Stomach (tissue), 4 donors: ENCODE results near the gene PCGF2.

ENCODE experiments used
- EP300 ChIP-seq: sonication (generic); formaldehyde crosslinking; IDR thresholded peaks from one replicate; pipeline ENCODE4 v1.6.1; 2017; ENCODE audit warnings: antibody characterized with exemption
- POLR2A ChIP-seq, 4 donors: fragments of 450-650 bp; IDR thresholded peaks; one replicate each; pipeline ENCODE4 v1.6.1; 2016; ENCODE audit warnings: antibody characterized with exemption in 4 of 4, control low read depth in 2 of 4, mild to moderate bottlenecking in 1 of 4, moderate library complexity in 1 of 4
- POLR2AphosphoS5 ChIP-seq, 3 donors: sonication (generic); formaldehyde crosslinking; IDR thresholded peaks; one replicate each; pipeline ENCODE4 v1.6.1; 2016; ENCODE audit warnings: antibody characterized with exemption in 3 of 3
- TF ChIP-seq, protein P1 (sequence below), 7 experiments: fragments of 450-650 bp in 4 of 7; fragments of 200-600 bp in 3 of 7; sonication (generic) in 3 of 7; IDR thresholded peaks; one replicate each; pipeline ENCODE4 v1.5.1; 2016 to 2019; ENCODE audit warnings: antibody characterized with exemption in 7 of 7, control low read depth in 2 of 7, mild to moderate bottlenecking in 1 of 7

GRCh38 chr17:38742411-38743308 lies 5.5 kb downstream of the PCGF2 start:
- TF ChIP-seq, protein P1, sequence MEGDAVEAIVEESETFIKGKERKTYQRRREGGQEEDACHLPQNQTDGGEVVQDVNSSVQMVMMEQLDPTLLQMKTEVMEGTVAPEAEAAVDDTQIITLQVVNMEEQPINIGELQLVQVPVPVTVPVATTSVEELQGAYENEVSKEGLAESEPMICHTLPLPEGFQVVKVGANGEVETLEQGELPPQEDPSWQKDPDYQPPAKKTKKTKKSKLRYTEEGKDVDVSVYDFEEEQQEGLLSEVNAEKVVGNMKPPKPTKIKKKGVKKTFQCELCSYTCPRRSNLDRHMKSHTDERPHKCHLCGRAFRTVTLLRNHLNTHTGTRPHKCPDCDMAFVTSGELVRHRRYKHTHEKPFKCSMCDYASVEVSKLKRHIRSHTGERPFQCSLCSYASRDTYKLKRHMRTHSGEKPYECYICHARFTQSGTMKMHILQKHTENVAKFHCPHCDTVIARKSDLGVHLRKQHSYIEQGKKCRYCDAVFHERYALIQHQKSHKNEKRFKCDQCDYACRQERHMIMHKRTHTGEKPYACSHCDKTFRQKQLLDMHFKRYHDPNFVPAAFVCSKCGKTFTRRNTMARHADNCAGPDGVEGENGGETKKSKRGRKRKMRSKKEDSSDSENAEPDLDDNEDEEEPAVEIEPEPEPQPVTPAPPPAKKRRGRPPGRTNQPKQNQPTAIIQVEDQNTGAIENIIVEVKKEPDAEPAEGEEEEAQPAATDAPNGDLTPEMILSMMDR (IDR thresholded peaks at IDR 0.05) = no peak
- no peak for TF ChIP-seq POLR2A (IDR thresholded peaks at IDR 0.05)
- peak; percentile 14 to 62 (median 41) for TF ChIP-seq POLR2AphosphoS5 (IDR thresholded peaks at IDR 0.05)
- no peak for TF ChIP-seq EP300
